NCI-H2196 treated with DMSO at 0.1 percent for 48 hours (cell line): Measurements from ENCODE around the gene HOTAIR.

Experiments
- DNase-seq: peaks from one replicate; lab custom pipeline; 2025; ENCODE audit not compliant: unreplicated experiment; lab: John Stamatoyannopoulos, UW

The HOTAIR gene

DNA sequence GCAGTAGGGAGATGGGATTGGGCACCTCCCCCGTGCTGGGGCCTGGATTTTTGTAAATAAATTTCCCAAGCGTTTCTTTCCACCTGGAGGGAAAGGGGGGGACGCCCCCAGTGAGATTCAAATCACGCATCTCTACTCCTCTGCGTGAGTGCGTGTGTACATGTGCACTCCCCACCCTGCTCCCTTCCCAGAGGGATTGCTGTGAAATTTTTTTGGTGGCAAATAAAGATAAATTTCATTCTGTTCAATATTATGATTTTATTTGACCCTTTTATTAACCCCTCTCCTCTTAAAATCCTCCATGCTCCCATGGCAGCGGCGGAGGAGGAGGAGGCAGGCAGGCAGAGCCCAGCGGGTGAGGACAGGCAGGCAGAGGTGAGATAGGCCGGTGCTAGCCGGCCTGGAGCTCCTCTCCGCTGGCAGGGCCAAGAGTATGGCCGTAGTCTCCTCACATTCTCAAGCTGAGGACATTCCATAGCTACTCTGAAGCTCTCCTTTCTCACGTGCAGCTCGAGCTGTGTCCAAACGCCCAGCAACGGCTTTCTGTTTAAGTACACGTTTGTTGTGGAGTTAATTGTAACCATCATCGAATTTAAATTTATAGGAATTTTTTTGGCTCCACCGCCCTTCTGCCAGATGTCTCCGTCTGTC, 1.5 kb upstream of the HOTAIR start:
- DNase-seq = no peak

DNA sequence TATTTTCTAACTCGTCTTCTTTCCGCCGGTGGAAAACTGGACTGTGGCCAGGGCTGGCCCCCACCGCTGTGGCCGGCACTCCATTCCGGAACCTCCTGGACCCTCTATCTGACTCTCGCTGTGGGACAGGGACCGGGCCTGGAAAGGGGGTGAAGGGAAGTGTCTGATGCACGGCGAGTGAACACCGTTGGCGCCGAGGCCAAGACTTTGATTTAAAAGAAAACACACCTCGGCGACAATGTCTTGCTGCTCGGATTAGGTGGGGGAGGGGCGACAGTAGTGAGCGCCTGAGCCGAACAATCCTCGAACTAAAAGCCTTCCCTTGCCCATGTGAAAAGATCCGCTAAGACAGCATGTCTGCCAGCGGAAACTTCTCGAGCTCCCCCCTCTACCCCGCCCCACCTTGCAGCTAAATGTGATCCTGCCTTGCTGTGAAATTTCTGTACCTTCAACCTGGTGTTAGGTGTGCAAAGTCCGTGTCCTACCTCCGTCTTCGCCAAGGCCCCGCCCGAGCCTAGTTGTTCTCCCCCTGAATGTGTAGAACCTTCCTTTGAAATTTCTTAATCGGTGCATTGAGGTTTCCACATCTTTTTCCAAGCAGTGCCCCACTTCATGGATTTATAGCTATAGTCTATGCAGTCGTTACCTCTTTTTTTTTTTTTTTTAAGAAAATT, 862 bp upstream of the HOTAIR start:
- DNase-seq = no peak

DNA sequence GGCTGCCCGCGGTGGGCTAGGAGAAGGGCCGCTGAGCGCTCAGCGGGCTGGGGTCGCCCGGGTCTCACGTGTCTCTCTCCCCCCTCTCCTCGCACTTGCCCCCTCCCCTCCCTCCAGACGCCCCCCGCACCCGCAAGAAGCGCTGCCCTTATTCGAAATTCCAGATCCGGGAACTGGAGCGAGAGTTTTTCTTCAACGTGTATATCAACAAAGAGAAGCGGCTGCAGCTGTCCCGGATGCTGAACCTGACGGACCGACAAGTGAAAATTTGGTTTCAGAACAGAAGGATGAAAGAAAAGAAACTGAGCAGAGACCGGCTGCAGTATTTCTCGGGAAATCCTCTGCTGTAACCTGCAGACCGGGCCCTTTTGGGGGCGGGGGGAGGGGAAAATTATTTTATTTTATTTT, 314 bp upstream of the HOTAIR start:
- no peak for DNase-seq

DNA sequence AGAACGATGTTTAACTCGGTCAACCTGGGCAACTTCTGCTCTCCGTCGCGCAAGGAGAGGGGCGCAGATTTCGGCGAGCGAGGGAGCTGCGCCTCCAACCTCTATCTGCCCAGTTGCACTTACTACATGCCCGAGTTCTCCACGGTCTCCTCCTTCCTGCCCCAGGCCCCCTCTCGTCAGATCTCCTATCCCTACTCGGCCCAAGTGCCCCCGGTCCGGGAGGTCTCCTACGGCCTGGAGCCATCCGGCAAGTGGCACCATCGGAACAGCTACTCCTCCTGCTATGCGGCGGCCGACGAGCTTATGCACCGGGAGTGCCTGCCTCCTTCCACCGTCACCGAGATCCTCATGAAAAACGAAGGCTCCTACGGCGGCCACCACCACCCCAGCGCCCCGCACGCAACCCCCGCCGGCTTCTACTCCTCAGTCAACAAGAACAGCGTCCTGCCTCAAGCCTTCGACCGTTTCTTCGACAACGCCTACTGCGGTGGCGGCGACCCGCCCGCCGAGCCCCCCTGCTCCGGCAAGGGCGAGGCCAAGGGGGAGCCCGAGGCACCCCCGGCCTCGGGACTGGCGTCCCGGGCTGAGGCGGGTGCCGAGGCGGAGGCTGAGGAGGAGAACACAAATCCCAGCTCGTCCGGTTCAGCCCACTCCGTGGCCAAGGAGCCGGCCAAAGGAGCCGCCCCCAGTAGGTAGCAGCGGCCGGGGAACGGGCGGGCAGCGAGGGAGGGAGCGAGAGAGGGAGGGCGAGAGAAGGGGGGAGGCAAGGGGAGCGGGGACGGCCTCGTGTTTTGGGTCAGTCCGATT, 1.3 kb downstream of the HOTAIR start:
- no peak for DNase-seq

DNA sequence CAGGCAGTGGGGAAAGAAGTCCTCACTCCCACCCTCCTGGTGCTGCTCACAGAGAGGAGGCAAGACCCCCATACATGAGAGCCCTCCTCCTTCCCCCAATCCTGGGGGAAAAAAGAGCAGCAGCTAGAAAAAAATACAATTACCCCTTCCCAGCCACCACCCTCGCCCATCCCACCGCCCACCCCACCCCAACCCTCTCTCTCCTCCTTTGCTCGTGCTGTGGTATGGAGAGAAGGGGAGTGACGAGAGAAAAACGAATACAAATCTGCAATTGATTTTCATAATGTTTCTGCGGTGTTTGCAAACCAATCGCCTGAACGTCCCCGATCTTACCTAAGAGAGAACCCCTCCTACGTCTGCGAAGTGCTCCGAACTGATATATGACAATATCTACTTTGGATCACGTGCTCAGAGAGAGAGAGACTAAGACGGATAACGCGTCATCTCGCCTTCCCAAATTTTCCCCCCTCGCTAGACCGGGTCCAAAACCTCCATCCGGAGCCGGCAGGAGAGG, 2.0 kb downstream of the HOTAIR start, which contains the start of gene HOXC11:
Gene HOXC11 (plus strand): TSS at position 405 of the 514 bp plus-strand sequence. CDS start 116 bp downstream, outside the sequence.
- DNase-seq = no peak

DNA sequence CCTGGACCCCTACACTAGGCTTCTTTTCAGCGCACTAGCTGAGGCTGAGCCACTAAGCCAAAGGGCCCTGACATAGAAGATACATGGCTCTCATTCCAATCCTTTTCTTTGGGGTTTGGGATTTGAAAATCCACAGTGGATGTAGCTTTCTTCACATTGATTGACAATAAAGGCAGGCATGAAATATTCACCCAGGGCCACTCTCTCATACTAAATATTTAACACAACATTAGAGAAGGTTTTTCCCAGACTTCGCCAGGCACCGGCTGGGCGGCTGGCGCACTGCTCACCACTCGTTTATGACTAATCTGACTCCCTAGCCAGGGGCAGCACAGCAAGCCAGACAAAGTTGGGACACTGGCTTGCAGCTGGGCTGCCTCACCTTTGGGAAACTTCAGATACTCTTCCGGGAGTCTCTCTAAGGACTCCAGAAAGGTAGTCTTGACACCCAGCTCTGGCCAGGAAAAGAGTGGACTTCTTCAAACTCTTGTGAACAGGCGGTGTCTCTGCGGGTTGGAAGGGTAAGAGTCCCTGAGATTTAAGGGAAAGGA, 2.5 kb downstream of the HOTAIR start:
- no peak for DNase-seq

DNA sequence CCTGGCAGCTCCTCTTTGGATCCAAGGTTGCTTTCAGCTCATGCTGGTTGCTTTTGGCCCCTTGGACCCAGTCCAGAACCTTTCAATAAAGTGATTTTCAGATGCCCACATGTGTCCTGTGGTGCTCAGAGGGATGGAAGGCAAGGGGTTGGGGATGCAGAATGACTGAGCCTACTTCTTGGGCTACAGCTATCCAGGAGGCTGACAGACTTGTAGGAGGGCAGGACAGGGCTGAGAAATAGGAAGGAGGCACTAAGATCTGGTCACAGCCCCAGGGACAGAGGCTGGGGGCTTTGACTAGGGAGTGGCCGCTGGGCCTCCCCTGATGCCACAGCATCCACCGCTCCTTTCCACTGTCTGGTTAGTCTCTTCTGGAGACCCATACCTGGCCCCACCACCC, 3.1 kb downstream of the HOTAIR start:
- no peak for DNase-seq

- no peak for DNase-seq
These were observed 3.6 kb downstream of the HOTAIR start for GRCh38 chr12:53971129-53971528.

- no peak for DNase-seq
These were observed 4.3 kb downstream of the HOTAIR start for GRCh38 chr12:53970451-53970850.

GRCh38 chr12:53969588-53970259, 5.0 kb downstream of the HOTAIR start:
- no peak for DNase-seq

- no peak for DNase-seq
These were observed 6.3 kb downstream of the HOTAIR start for GRCh38 chr12:53968214-53969127.

DNA sequence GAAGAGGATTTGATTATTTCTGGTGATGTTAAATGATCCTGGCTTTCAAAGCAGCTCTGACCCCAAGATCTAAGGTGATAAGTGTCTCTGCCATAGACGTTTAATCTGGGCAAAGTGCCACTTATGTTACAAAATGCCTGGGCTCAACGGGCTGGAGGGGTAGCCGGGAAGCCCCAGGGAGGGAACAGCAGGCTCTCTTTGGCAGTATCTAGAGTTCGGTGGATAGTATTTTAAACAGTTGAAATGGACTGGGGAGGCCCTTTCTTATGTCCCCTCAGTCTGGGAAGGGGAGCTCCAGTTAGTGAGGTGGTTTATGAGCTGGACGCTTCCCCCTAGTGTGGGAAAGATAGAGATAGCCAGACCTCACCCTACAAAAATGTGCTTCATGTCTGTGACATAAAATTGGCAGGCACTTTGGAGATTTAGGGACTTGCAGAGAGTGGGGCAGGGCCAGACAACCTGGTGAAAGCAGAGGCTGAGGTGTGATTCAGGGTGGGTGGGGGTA, 7.3 kb downstream of the HOTAIR start:
- no peak for DNase-seq

DNA sequence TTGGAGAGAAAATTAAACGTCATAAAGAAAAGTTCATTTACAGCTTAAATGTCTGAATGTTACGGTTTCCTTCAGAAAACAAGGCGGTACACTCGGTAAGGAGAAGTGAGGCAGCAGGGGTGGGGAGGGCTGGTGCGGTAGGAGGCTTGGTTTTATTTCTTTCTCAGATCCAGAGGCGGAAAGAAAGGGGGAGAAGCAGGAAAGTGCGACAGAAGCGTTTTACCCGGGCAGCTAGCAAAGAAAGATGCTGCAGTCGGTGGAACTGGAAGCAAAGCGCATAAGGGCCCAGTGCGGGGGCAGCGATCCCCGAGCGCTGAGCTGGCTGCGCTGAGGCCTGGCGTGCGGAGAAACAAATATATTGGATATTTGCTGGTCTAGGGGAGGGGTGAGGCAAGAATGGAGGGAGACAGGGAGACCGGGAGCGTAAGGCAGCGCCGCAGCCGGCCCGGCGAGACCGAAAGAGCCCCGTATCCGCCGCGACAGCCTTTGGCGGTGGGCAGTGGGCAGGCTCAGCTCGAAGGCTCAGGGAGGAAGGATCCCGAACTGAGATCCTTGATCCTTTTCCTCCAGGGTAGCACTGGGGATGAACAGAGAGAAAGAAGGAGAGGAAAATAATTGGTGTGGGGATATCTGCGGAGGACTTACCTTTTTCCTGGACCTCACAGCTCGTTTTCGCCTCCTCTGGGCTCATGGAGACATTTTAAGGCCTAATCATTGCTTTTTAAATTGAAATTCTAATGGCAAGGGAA, 8.2 kb downstream of the HOTAIR start:
- no peak for DNase-seq

DNA sequence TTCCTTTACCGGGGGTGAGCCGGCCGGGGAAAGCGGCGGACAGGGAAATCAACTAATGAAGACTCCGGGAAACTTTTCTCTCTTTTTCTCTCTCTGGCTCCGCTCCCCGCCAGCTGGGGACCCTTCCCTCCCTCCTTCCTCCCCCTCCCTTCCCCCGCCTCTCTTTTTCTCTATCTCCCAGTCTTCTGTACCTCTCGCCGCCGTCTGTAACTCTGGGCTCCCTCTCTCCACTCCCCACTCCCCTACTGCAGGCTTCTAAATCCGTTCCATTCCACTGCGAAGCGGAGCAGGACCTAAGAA, 8.7 kb downstream of the HOTAIR start:
- DNase-seq = no peak

GRCh38 chr12:53965281-53966084, 9.3 kb downstream of the HOTAIR start:
- no peak for DNase-seq

DNA sequence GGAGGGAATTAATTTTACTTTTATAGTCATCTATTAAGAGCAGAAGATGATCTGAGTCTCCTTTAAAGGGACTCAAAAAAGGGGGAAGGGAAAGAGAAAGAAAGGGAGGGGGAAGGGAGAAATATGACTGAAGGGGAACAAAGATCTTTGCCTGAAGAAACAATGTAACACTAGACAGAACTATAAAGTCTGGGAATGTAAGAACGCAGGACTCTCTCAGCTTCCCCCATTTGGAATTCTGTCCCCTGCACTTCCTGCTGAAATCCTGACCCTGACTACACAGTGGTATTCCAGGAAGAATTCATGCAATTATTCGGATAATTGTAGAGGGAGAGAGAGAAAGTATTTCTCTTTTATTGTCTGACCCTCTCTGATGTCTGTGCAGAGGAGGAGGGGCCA, 10.4 kb downstream of the HOTAIR start:
- DNase-seq = no peak

DNA sequence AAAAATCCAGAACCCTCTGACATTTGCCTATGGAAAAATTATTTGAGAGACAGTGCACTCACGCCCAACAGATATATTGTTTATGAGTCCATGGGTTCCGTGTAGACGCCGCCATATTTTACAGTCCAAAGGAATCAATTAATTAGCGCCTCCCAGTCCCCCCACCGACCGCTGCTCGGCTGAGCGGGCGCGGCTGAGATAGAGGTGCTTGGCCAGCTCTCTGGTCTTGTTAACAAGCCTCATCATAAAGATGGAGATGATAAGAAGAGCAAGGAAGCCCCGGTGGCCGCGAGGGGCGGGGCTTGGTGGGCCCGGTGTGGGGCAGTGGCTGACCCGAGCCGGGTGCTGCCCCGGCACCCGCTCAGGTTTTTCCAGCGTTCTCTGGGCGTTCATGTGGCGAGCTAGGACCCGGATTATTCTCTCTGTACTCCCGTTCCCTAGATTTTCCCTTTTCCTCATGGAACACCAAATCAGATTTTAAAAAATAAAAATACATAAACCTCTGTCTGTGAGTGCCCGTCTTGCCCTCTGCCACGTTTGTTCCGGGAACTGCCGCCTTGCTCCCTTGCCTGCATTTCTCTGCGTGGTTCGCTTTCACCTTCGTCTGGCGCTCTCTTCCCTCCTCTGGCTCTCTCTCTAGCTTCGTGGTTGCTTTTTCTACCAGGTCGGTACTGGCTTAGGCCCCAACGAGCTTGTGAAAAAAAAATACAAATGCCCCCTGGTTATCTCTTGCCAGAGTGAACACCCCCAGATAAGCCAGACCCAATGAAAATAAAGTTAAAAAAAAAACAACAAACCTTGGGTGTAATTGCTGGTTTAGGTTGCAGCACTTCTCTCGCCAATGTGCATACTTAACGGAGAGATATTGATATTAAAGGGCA, 11.1 kb downstream of the HOTAIR start:
- DNase-seq = no peak
